Activated T-cell treated with anti-CD3 and anti-CD28 coated beads, Interleukin-2, amount 50 U/mL, for 72 hours (primary cell): ENCODE measurements around the gene DUSP22. TPM values are rescaled to one million over a fixed set of nuclear protein-coding genes. Genes with fewer than 3 reads are reported as not detected.
"Not testable (repeated sequence)": the region's sequence is repeated elsewhere in the genome, so short reads cannot be mapped to it uniquely, and the experiment has no call there.

Experiments used
- ATAC-seq, 2 donors: fragments of 150-1000 bp; cut with Tn5 transposase; replicated peaks in 1 of 2; 2 replicates each; pipeline ENCODE4 v1.10.0; 2021; ENCODE audit warnings: moderate library complexity in 2 of 2, mild to moderate bottlenecking in 1 of 2
- DNase-seq, 2 donors: peaks; one replicate each; pipeline ENCODE4 v3.0.0; 2021 to 2022; ENCODE audit warnings: mixed read lengths in 1 of 2
- H3K27ac Mint-ChIP-seq: one replicate; pipeline ENCODE4 v1.8.0; 2022; ENCODE audit warnings: mild to moderate bottlenecking, moderate library complexity, mixed read lengths
- H3K27me3 Mint-ChIP-seq: one replicate; pipeline ENCODE4 v1.8.0; 2022; ENCODE audit warnings: low read depth, mixed read lengths
- H3K36me3 Mint-ChIP-seq, 2 donors: one replicate each; pipeline ENCODE4 v1.8.0; 2022; ENCODE audit warnings: mixed read lengths in 2 of 2, mild to moderate bottlenecking in 1 of 2; ENCODE audit not compliant: insufficient read depth in 2 of 2
- H3K4me1 Mint-ChIP-seq: one replicate; pipeline ENCODE4 v1.8.0; 2022; ENCODE audit warnings: low read depth, mixed read lengths
- H3K4me3 Mint-ChIP-seq, 2 donors: one replicate each; pipeline ENCODE4 v1.8.0; 2022; ENCODE audit warnings: mild to moderate bottlenecking in 2 of 2, mixed read lengths in 2 of 2, moderate library complexity in 2 of 2
- H3K9me3 Mint-ChIP-seq, 2 donors: one replicate each; pipeline ENCODE4 v1.8.0; 2022; ENCODE audit warnings: mixed read lengths in 2 of 2
- total RNA-seq, 2 donors: library from RNA; stranded (reverse); gene quantifications; one replicate each; pipeline ENCODE4 v1.2.3, GENCODE V29; 2022

DUSP22 gene
- total RNA-seq, 2 donors from 2014 or later = 43.6 to 48.6 TPM

- peaks cover 9% of the 10 kb centered on the region for H3K4me1 Mint-ChIP-seq
- no peak overlapping the region for H3K4me3 Mint-ChIP-seq
- H3K27ac Mint-ChIP-seq = no peak overlapping the region
- H3K36me3 Mint-ChIP-seq = peaks cover 3 to 4% of the 10 kb centered on the region in 2 donors
- H3K27me3 Mint-ChIP-seq = peaks cover 24% of the 10 kb centered on the region
- no peak for DNase-seq
- no peak for ATAC-seq
- H3K9me3 Mint-ChIP-seq = peaks cover 2 to 4% of the 10 kb centered on the region in 2 donors
Measured at GRCh38 chr6:373773-374724, 81.8 kb downstream of the DUSP22 start.

- Mint-ChIP-seq H3K9me3 (peaks cover 2 to 4% of the 10 kb centered on the region in 2 donors), H3K27me3 (peaks cover 24% of the 10 kb centered on the region), H3K27ac (no peak overlapping the region), H3K36me3 (peaks cover 3 to 4% of the 10 kb centered on the region in 2 donors), H3K4me3 (no peak overlapping the region), H3K4me1 (peaks cover 9% of the 10 kb centered on the region)
- no peak for ATAC-seq
- no peak for DNase-seq
Measured at GRCh38 chr6:374956-375355, 82.7 kb downstream of the DUSP22 start.

GRCh38 chr6:376827-377640 lies 84.7 kb downstream of the DUSP22 start:
- Mint-ChIP-seq H3K4me1 (peaks cover 9% of the 10 kb centered on the region), H3K36me3 (no peaks in the 10 kb centered on the region), H3K9me3 (no peaks in the 10 kb centered on the region), H3K27ac (no peak overlapping the region), H3K27me3 (peaks cover 28% of the 10 kb centered on the region), H3K4me3 (no peak overlapping the region)
- ATAC-seq (no peak), DNase-seq (no peak)

GRCh38 chr6:377641-378020 lies 85.3 kb downstream of the DUSP22 start:
- not testable (repeated sequence) for ATAC-seq, DNase-seq, H3K4me1 Mint-ChIP-seq, H3K27ac Mint-ChIP-seq, H3K9me3 Mint-ChIP-seq, H3K36me3 Mint-ChIP-seq, H3K4me3 Mint-ChIP-seq
- peaks cover 29% of the 10 kb centered on the region for H3K27me3 Mint-ChIP-seq

GRCh38 chr6:378090-378957 lies 86.0 kb downstream of the DUSP22 start:
- no peaks in the 10 kb centered on the region for H3K9me3 Mint-ChIP-seq
- ATAC-seq = no peak

GRCh38 chr6:378958-379409 lies 86.7 kb downstream of the DUSP22 start:
- H3K36me3 Mint-ChIP-seq = no peaks in the 10 kb centered on the region
- no peak overlapping the region for H3K27ac Mint-ChIP-seq
- ATAC-seq = no peak
- peaks cover 32% of the 10 kb centered on the region for H3K27me3 Mint-ChIP-seq
- DNase-seq = no peak
- H3K4me3 Mint-ChIP-seq = no peak overlapping the region
- no peaks in the 10 kb centered on the region for H3K9me3 Mint-ChIP-seq
- peaks cover 10% of the 10 kb centered on the region for H3K4me1 Mint-ChIP-seq

More at GRCh38 chr6:378090-378957, 86.0 kb downstream of the DUSP22 start:
- DNase-seq = no peak
- peaks cover 26% of the 10 kb centered on the region for H3K27me3 Mint-ChIP-seq
- H3K4me1 Mint-ChIP-seq = peaks cover 5% of the 10 kb centered on the region
- H3K4me3 Mint-ChIP-seq = no peak overlapping the region
- H3K36me3 Mint-ChIP-seq = no peaks in the 10 kb centered on the region
- no peak overlapping the region for H3K27ac Mint-ChIP-seq

GRCh38 chr6:379410-380181 lies 87.3 kb downstream of the DUSP22 start:
- H3K36me3 Mint-ChIP-seq = no peaks in the 10 kb centered on the region
- DNase-seq = no peak
- no peak overlapping the region for H3K4me3 Mint-ChIP-seq
- H3K27me3 Mint-ChIP-seq = peaks cover 38% of the 10 kb centered on the region
- H3K27ac Mint-ChIP-seq = no peak overlapping the region
- no peaks in the 10 kb centered on the region for H3K9me3 Mint-ChIP-seq
- H3K4me1 Mint-ChIP-seq = peaks cover 12% of the 10 kb centered on the region
- peak in 1 of 2 donors; percentile 14 for ATAC-seq

- H3K27me3 Mint-ChIP-seq = peaks cover 40% of the 10 kb centered on the region
- H3K27ac Mint-ChIP-seq = no peak overlapping the region
- no peaks in the 10 kb centered on the region for H3K36me3 Mint-ChIP-seq
- DNase-seq (no peak), ATAC-seq (no peak)
- H3K4me3 Mint-ChIP-seq = no peak overlapping the region
- peaks cover 12% of the 10 kb centered on the region for H3K4me1 Mint-ChIP-seq
- no peaks in the 10 kb centered on the region for H3K9me3 Mint-ChIP-seq
Measured at GRCh38 chr6:380234-381218, 88.2 kb downstream of the DUSP22 start.

- Mint-ChIP-seq H3K9me3 (no peaks in the 10 kb centered on the region), H3K4me1 (peaks cover 10% of the 10 kb centered on the region), H3K27ac (no peak overlapping the region), H3K4me3 (no peak overlapping the region), H3K27me3 (peaks cover 34% of the 10 kb centered on the region), H3K36me3 (no peaks in the 10 kb centered on the region)
- no peak for ATAC-seq
- DNase-seq = no peak
Measured at GRCh38 chr6:381742-382461, 89.6 kb downstream of the DUSP22 start.

- Mint-ChIP-seq H3K27ac (no peak overlapping the region), H3K9me3 (no peaks in the 10 kb centered on the region), H3K4me1 (peaks cover 7% of the 10 kb centered on the region), H3K36me3 (no peaks in the 10 kb centered on the region), H3K27me3 (peaks cover 34% of the 10 kb centered on the region), H3K4me3 (no peak overlapping the region)
- ATAC-seq (no peak), DNase-seq (no peak)
Measured at GRCh38 chr6:382883-383810, 90.9 kb downstream of the DUSP22 start.
